NCI-H1417 treated with DMSO at 0.1 percent for 48 hours (cell line): ENCODE data around the gene TOMM20.
"Not testable (repeated sequence)": the region's sequence is repeated elsewhere in the genome, so short reads cannot be mapped to it uniquely, and the experiment has no call there.

ENCODE experiments used
- DNase-seq: peaks from one replicate; lab custom pipeline; 2025; lab: John Stamatoyannopoulos, UW

TOMM20 gene

GRCh38 chr1:235079443-235080296 lies 49.0 kb downstream of the TOMM20 start:
- DNase-seq: no peak

GRCh38 chr1:235078480-235079381 lies 49.9 kb downstream of the TOMM20 start:
- no peak for DNase-seq

DNA sequence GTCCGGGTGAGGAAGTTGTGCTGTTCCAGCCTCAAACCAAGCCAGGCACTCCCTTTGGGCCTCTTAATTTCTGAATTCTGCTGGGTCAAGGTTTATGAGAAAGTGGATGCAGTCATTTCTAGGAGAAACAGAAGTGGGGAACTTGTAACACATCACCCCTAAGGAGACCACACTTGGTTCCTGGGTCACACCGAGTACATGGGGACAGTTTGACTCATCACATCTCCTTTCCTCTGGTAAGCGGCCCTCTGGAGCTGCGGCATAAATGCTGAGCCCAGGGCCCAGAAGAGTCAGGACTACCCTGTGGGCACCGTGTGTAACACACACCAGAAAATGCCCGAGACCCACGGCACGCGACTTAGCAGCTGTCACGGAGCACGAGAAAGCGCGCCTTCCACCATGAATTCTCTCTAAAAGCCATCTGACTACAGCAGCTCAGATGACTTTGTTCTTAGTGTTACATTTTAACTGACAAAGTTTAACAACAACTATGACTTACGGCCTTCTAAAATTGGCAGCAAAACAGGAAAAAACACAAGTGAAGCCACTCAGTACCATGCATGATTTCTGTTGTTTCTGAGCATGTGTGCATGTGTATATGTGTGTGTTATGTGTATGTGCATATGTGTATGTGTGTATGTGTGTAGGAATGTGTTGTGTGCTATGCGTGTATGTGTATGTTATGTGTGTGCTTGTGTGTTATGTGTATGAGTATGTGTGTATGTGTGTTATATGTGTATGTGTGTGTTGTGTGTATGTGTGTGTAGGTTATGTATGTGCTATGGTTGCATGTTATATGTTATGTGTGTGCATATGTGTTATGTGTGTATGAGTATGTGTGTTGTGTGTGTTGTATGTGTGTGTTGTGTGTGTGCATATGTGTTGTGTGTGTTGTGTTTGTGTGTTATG lies 50.8 kb downstream of the TOMM20 start:
- DNase-seq: no peak

GRCh38 chr1:235077163-235077540 lies 51.5 kb downstream of the TOMM20 start:
- DNase-seq: no peak

- DNase-seq: no peak
Observed at GRCh38 chr1:235076504-235077162, 52.0 kb downstream of the TOMM20 start.

DNA sequence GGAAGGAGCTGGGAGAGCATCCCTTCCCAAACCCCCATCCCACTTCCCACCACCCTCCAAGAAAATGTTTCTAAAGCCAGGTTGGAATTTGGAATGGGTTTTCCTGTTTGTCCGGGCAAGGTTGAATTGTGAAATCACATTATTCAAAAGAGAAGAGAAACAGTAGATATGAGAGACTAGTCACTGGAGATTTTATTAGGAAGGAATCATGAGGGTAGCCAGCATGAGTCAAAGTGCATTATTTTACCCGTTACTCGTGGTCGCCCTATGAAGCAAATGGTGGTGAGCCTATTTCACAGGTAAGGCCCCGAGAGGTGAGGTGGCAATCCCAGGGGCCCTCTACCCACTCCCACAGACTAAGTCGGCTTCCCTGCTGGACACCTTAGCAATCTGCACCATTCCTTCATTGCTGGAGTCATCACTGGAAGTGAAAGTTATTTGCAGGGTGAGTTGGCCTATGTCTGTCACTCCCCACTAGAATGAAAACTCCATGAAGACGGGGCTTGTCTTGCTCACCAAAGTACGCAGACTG lies 52.8 kb downstream of the TOMM20 start:
- DNase-seq: no peak

GRCh38 chr1:235075048-235075776 lies 53.4 kb downstream of the TOMM20 start:
- no peak for DNase-seq

- DNase-seq: peak; percentile 66
Observed at GRCh38 chr1:235074523-235075047, 54.1 kb downstream of the TOMM20 start.

DNA sequence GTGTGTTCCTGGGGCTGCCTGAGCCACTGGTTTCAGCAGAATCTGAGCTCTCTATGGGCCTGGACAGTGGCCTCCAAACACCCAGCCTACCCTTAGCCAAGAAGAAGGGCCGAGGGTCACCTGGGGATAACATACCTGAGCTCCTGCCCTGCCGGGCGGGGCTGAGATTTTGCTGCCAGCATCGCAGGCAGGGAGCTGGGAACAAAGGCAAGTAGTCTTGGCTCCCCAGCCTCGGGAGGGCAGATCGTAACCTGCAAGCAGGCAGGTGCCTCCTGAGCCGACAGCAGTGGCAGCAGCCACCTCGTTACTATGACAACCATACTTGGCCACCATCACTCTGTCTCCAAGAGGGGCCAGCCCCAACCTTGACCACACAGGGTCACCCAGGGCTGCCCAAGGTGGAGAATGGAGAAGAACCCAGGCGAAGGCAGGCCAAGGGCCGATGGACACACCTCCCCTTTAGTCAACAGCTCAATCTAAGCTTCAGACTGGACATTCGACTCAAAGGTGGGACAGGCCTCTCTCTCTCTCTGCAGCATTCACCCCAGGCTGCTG lies 54.6 kb downstream of the TOMM20 start:
- peak; percentile 21 for DNase-seq

DNA sequence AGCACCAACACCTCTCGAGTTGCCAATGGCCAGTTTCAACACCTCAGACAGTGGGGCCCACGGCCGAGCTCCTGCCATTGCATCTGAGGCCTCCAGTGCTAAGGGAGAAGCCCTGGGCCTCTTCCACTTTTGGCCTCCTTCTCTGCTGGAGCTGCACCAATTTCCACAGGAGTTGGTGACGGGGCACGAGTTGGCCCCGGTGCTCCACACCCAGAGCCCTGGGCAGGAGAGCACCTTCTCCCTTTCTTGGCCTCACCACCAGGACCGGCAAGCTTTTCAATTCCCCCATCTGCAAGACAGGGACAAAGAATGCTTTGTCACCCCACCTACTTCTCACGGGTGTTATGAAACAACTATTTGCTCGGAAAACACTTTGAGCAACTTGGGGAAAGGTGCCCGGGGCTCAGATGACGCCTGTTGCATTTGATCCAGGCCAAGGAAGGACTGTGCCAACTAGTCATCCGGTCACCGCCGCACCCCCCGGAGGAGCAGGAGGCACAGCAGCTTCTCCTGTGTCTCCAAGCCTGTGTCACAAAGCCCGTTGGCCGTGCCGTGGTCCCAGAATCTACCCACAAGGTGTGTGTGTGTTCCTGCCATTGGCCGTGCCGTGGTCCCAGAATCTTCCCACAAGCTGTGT lies 55.2 kb downstream of the TOMM20 start:
- DNase-seq: no peak

GRCh38 chr1:235072577-235072976 lies 56.1 kb downstream of the TOMM20 start:
- not testable (repeated sequence) for DNase-seq

DNA sequence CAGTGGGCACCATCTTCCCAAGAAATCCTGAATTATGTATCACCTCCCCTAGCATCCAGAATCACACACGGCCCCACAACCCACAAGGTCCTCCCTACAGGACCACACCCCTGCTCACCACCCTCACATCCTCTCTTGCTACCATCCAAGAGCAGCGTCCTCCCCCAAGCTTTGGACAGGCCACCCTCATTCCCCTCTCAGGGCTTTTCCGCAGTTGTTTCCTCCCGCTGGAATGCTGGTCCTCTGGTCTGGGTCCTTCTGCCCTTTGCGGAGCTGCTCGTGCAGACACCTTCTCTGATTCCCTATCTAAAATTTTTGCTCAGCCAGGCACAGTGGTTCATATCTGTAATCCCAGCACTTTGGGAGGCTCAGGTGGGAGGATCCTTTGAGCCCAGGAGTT lies 56.5 kb downstream of the TOMM20 start:
- DNase-seq: no peak

GRCh38 chr1:235070819-235071218 lies 57.8 kb downstream of the TOMM20 start:
- DNase-seq: no peak

DNA sequence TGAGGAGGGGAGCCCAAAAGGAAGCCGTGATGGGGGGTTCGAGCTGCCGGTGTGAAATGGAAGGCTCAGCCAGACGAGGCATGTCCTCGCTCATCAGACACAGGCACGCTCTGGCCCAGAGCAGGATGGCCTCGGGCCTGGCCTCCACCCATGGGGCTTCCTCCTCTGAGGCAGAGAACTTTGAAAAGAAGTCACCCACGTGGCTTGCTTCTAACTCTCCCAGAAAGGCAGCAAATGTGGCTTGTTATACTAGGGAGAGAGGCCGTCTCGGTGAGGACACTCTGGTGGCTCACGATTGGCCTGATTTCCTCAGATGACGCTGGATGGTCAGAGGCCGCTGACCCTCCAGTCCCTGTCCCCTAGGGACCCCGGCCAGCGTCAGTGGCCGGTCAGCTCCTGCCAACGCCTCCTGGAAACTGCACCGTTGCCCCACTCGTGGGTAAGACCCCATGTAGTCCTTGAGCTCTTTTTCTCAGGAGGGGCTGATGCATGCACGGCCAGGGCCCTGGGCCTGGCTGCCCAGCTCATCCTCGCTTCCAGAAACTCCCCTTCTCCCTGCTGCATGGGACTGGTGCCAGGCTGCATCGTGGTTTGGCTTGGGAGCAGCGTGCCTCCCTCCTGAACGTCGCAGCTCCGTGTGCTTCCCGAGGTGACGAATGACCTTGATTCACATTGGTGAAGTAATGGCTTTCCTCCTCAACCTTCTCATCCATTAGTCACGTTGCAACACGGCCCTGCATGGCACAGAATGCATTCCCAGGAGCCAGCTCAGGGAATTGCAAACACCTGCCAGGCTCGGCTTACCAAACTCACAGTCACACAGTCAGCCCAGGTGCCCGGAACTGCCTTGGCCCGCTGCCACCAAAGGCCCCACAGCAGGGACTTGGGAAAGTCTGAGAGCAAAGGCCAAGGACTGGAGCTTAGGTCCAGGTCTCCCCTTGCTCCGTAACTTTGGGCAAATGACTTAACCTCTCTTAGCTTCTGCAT lies 58.8 kb downstream of the TOMM20 start:
- no peak for DNase-seq

- no peak for DNase-seq
Observed at GRCh38 chr1:235069176-235069575, 59.5 kb downstream of the TOMM20 start.

DNA sequence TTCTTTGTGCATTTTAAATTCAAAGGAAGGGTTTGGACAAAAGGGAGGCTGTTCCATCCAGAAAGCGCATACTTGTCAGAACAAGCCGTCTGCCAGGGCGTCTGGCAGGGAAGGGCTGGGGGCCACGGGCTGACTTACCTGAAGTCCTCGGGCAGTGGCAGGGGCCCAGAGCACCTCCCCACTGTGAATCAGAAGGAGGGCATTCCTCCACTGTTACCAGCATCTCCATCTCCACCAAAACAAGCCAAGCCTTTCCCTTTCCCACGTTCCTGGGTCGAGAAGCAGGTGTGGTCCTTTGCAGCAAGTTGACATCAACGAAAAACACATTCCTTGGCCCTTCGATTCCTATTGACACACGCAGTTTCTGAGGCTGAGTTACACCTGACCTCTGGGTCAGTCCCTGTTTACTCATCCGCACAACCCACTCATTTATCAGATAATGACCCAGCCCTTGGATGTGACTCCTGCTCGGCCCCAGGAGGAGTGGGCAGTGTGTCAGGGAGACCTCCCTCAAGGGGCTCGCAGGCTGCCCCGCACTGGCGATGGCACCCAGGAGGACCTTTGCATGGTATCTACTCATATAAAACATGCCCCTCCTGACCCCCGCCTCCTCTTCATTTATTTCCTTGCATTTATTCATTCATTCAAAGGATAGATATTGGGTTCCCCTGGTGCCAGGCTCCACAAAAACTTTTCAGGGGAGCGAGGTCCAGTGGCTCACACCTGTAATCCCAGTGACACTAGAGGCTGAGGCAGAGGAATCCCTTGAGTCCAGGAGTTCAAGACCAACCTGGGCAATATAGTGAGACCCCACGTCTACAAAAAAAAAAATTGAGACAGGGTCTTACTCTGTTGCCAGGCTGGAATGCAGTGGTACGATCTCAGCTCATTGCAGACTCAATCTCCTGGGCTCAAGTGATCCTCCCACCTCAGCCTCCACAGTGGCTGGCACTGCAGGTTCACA lies 60.2 kb downstream of the TOMM20 start:
- no peak for DNase-seq
